Measurements from ENCODE around the gene SGCD.

GRCh38 chr5:156322666-156323065 lies 4.3 kb upstream of the SGCD start:
- TF ChIP-seq CTCF (conservative IDR thresholded peaks at IDR 0.05 in 1 of 2, IDR thresholded peaks at IDR 0.05 in 1 of 2; ENCODE audit: extremely low read depth in 1 of 2, insufficient read depth in 1 of 2, low read depth in 1 of 2, low read length in 2 of 2): no peak
- no peak for TF ChIP-seq EZH2 (IDR thresholded peaks at IDR 0.05; ENCODE audit: borderline replicate concordance, low read length)

All from mammary epithelial cell (primary cell).